Astrocyte of the spinal cord (primary cell): ENCODE measurements around the gene HYDIN.

Experiments used
- DNase-seq: peaks from one replicate; pipeline ENCODE4 v3.0.0; 2011; ENCODE audit warnings: low read depth, low spot score
- H3K4me3 ChIP-seq: 2 replicates; pipeline ENCODE4 v1.5.1; 2011; ENCODE audit warnings: low read depth, mild to moderate bottlenecking, low read length, moderate library complexity
- CTCF ChIP-seq: IDR thresholded peaks from 2 replicates; pipeline ENCODE4 v1.5.1; 2012; ENCODE audit warnings: low read depth, mild to moderate bottlenecking, low read length, inconsistent platforms
- in situ Hi-C: cut with HindIII; loops from 2 replicates; pipeline ENCODE4 v1.10.0; 2017; ENCODE audit warnings: low sequenced_read_pairs

The HYDIN gene

GRCh38 chr16:70765491-70765890, 465.0 kb downstream of the HYDIN start:
- no peak overlapping the region for H3K4me3 ChIP-seq
- DNase-seq = no peak
- TF ChIP-seq CTCF = no peak
- in situ Hi-C loops = no loop called here

- in situ Hi-C loops = no loop called here
- no peak for DNase-seq
- no peak for TF ChIP-seq CTCF
- H3K4me3 ChIP-seq = no peak overlapping the region
Measured at GRCh38 chr16:70764632-70765031, 465.9 kb downstream of the HYDIN start.

- no peak overlapping the region for H3K4me3 ChIP-seq
- peak; percentile 8 for DNase-seq
- in situ Hi-C loops = no loop called here
- no peak for TF ChIP-seq CTCF
Measured at GRCh38 chr16:70760221-70760620, 470.3 kb downstream of the HYDIN start.

- TF ChIP-seq CTCF = no peak
- in situ Hi-C loops = no loop called here
- H3K4me3 ChIP-seq = no peak overlapping the region
- no peak for DNase-seq
Measured at GRCh38 chr16:70759666-70760065, 470.9 kb downstream of the HYDIN start.

GRCh38 chr16:70758786-70759185, 471.7 kb downstream of the HYDIN start:
- TF ChIP-seq CTCF = no peak
- H3K4me3 ChIP-seq = no peak overlapping the region
- in situ Hi-C loops = no loop called here
- DNase-seq = no peak
